LHCN-M2 (cell line): ENCODE results near the gene NSUN7. TPM values are rescaled to one million over a fixed set of nuclear protein-coding genes. Genes with fewer than 3 reads are reported as not detected.

ENCODE experiments used
- DNase-seq: peaks from one replicate; pipeline ENCODE4 v3.0.0-alpha.2; 2012; ENCODE audit warnings: low read depth
- total RNA-seq: library from RNA; depleted of rRNA; stranded (reverse); fragments of >200 nt; gene quantifications from 2 replicates; pipeline ENCODE4 v1.2.3, GENCODE V29; 2014

The NSUN7 gene
- total RNA-seq, 1 experiment from 2014 or later: not detected

- DNase-seq: peak; percentile 44
Measured at GRCh38 chr4:40736910-40737309, 12.8 kb upstream of the NSUN7 start.

GRCh38 chr4:40737879-40738278 is 11.9 kb upstream of the NSUN7 start:
- DNase-seq: no peak

- no peak for DNase-seq
Measured at GRCh38 chr4:40739347-40739746, 10.4 kb upstream of the NSUN7 start.

- DNase-seq: no peak
Measured at GRCh38 chr4:40744218-40744617, 5.5 kb upstream of the NSUN7 start.

- no peak for DNase-seq
Measured at GRCh38 chr4:40745285-40745984, 4.3 kb upstream of the NSUN7 start.

GRCh38 chr4:40747207-40747835 is 2.4 kb upstream of the NSUN7 start:
- DNase-seq: no peak

- no peak for DNase-seq
Measured at GRCh38 chr4:40750461-40751258, 905 bp downstream of the NSUN7 start.

- no peak for DNase-seq
Measured at GRCh38 chr4:40755616-40756015, 5.9 kb downstream of the NSUN7 start.

GRCh38 chr4:40763228-40763716 is 13.5 kb downstream of the NSUN7 start:
- DNase-seq: peak; percentile 57

- no peak for DNase-seq
Measured at GRCh38 chr4:40769266-40769665, 19.5 kb downstream of the NSUN7 start.

GRCh38 chr4:40778090-40778489 is 28.3 kb downstream of the NSUN7 start:
- DNase-seq: no peak

GRCh38 chr4:40782876-40783275 is 33.1 kb downstream of the NSUN7 start:
- DNase-seq: no peak

- DNase-seq: no peak
Measured at GRCh38 chr4:40785727-40786126, 36.0 kb downstream of the NSUN7 start.

- no peak for DNase-seq
Measured at GRCh38 chr4:40788331-40788730, 38.6 kb downstream of the NSUN7 start.

GRCh38 chr4:40789031-40789430 is 39.3 kb downstream of the NSUN7 start:
- no peak for DNase-seq

- no peak for DNase-seq
Measured at GRCh38 chr4:40789771-40790170, 40.0 kb downstream of the NSUN7 start.

GRCh38 chr4:40800064-40800463 is 50.3 kb downstream of the NSUN7 start:
- no peak for DNase-seq

- DNase-seq: no peak
Measured at GRCh38 chr4:40804598-40804997, 54.8 kb downstream of the NSUN7 start.

GRCh38 chr4:40808926-40809457 is 59.2 kb downstream of the NSUN7 start:
- no peak for DNase-seq

GRCh38 chr4:40811956-40812355 is 62.2 kb downstream of the NSUN7 start:
- peak; percentile 2 for DNase-seq

GRCh38 chr4:40812386-40812785 is 62.6 kb downstream of the NSUN7 start:
- DNase-seq: peak; percentile 3

- DNase-seq: no peak
Measured at GRCh38 chr4:40812856-40813255, 63.1 kb downstream of the NSUN7 start.
